GM20000 (cell line): ENCODE measurements around the gene LYPD5.

Experiments used
- DNase-seq: peaks from one replicate; pipeline ENCODE4 v3.0.0; 2012; ENCODE audit warnings: low spot score
- TF ChIP-seq, protein P1 (sequence below): IDR thresholded peaks from 2 replicates; pipeline ENCODE4 v1.5.1; 2012; ENCODE audit warnings: mild to moderate bottlenecking, control low read depth; ENCODE audit errors: extremely low read depth, missing control alignments

The LYPD5 gene

GRCh38 chr19:43799502-43800142 is 2.6 kb downstream of the LYPD5 start:
- no peak for DNase-seq
- TF ChIP-seq, protein P1, sequence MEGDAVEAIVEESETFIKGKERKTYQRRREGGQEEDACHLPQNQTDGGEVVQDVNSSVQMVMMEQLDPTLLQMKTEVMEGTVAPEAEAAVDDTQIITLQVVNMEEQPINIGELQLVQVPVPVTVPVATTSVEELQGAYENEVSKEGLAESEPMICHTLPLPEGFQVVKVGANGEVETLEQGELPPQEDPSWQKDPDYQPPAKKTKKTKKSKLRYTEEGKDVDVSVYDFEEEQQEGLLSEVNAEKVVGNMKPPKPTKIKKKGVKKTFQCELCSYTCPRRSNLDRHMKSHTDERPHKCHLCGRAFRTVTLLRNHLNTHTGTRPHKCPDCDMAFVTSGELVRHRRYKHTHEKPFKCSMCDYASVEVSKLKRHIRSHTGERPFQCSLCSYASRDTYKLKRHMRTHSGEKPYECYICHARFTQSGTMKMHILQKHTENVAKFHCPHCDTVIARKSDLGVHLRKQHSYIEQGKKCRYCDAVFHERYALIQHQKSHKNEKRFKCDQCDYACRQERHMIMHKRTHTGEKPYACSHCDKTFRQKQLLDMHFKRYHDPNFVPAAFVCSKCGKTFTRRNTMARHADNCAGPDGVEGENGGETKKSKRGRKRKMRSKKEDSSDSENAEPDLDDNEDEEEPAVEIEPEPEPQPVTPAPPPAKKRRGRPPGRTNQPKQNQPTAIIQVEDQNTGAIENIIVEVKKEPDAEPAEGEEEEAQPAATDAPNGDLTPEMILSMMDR: no peak

GRCh38 chr19:43798546-43799409 is 3.5 kb downstream of the LYPD5 start:
- DNase-seq: peak; percentile 27
- TF ChIP-seq, protein P1: no peak

DNA sequence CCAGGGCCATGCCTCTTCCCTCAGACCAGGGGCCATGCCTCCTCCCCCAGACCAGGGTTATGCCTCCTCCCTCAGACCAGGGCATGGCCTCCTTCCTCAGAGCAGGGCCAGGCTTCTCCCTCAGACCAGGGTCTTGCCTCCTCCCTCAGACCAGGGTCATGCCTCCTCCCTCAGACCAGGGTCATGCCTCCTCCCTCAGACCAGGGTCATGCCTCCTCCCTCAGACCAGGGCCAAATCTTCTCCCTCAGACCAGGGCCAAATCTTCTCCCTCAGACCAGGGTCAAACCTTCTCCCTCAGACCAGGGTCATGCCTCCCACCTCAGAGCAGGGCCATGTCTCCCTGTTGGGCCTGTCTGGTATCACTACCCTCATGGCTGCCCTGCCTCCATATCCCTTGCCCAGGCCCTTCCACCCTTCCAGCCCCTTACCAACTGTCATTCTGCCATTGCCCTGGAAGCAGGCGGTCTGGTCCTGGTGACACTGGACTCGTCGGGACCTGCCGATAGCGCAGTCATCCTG is 4.2 kb downstream of the LYPD5 start:
- TF ChIP-seq, protein P1: no peak
- DNase-seq: no peak

DNA sequence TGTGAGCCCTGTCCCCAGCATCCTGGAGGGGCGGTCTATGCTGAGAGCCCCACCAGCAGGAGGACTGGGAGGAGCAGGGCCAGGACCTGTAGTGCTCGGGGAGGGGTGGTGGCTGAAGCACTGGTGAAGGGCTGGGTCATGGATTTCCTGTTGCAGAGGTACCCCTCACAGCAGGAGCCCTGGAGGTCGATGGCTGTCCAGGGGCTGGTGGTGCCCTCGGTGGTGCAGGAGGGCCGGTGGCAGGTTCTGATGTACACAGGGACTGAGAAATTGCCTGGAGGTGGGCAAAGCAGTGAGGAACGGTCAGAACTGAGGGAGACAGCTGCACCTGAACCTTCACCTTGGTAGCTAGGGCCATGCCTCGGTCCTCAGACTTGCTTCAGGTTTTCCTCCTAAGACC is 4.7 kb downstream of the LYPD5 start:
- TF ChIP-seq, protein P1: no peak
- no peak for DNase-seq

GRCh38 chr19:43797118-43797517 is 5.1 kb downstream of the LYPD5 start:
- DNase-seq: no peak
- TF ChIP-seq, protein P1: no peak

DNA sequence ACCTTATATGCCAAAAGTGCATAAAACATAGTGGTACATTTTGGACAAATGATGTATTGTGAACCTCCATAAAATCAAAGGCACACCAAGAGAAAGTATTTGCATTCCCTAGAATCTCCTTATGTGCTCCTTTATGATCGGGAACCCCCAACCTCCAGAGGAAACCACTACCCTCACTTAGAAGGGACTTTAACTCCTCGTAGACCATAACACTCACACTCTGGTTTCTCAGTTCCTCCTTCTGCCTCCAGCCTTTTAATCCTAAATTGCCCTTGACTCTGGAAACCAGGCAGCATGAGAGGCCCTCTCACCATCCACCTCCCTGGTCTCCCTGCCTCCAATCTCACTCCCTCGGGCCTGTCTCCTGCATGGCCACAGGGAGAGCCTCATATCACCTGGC is 11.7 kb downstream of the LYPD5 start:
- TF ChIP-seq, protein P1: no peak
- DNase-seq: peak; percentile 45

DNA sequence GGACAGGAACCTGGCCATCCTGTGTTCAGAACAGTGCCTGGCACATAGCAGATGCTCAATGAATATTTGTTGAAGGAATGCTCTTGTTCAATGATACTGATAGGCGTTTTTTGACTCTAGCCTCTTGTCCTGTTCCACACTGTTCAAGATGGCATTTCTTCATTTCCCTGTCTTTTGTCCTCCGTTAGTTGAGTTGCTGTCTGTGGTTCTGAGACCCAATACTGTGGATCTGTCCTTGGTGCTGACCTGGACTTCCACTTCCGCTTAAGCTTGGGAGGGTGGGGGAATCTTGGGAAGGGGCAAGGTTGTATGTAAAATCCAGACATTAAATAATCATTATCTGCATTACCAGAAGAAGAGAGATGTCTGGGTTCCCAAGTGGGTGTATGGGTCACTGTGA is 13.2 kb downstream of the LYPD5 start:
- DNase-seq: no peak
- TF ChIP-seq, protein P1: no peak
